Measurements from ENCODE around the gene TNFRSF1B. TPM values are rescaled to one million over a fixed set of nuclear protein-coding genes. Genes with fewer than 3 reads are reported as not detected.

The TNFRSF1B gene
- total and polyA plus RNA-seq, 3 donors from 2014 or later, result 7.7 to 10.6 (median 8.0) TPM

DNA sequence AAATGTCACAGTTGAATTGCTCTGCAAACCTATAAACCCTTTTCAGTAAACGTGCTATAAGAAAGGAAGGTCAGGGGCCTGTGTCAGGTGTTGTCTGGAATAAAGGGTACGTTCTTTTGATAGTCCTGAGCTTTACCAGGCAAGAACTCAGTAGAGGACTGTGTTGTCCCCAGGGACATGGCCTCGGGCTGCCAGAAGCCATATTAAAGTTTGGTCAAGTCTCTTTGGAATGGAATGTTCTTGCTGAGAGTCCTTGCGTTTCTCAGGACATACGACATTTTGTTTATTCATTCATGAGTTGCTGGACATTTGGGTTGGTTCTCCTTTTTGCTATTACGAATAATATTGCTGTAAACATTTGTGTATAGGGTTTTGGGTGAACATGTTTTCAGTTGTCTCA is 79.8 kb downstream of the TNFRSF1B start:
- H3K36me3 ChIP-seq (ENCODE audit: low read depth, missing control alignments), result no peaks in the 10 kb centered on the region
- intact Hi-C loops (cut with DNase I; ENCODE audit: low total_unique reads), result no loop called here
- H3K4me3 ChIP-seq, result no peak overlapping the region
- no peaks in the 10 kb centered on the region for H3K27me3 ChIP-seq
- 66 to 81% methylated on average over 6 of the region's 6 CpGs for whole genome bisulfite sequencing, 2 donors
- no peak overlapping the region for H3K27ac ChIP-seq
- TF ChIP-seq, protein P1, sequence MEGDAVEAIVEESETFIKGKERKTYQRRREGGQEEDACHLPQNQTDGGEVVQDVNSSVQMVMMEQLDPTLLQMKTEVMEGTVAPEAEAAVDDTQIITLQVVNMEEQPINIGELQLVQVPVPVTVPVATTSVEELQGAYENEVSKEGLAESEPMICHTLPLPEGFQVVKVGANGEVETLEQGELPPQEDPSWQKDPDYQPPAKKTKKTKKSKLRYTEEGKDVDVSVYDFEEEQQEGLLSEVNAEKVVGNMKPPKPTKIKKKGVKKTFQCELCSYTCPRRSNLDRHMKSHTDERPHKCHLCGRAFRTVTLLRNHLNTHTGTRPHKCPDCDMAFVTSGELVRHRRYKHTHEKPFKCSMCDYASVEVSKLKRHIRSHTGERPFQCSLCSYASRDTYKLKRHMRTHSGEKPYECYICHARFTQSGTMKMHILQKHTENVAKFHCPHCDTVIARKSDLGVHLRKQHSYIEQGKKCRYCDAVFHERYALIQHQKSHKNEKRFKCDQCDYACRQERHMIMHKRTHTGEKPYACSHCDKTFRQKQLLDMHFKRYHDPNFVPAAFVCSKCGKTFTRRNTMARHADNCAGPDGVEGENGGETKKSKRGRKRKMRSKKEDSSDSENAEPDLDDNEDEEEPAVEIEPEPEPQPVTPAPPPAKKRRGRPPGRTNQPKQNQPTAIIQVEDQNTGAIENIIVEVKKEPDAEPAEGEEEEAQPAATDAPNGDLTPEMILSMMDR (IDR thresholded peaks at IDR 0.05), result no peak
- TF ChIP-seq POLR2A (IDR thresholded peaks at IDR 0.05), result no peak
- no peak for DNase-seq
- no peaks in the 10 kb centered on the region for H3K4me1 ChIP-seq
- no peaks in the 10 kb centered on the region for H3K9me3 ChIP-seq

DNA sequence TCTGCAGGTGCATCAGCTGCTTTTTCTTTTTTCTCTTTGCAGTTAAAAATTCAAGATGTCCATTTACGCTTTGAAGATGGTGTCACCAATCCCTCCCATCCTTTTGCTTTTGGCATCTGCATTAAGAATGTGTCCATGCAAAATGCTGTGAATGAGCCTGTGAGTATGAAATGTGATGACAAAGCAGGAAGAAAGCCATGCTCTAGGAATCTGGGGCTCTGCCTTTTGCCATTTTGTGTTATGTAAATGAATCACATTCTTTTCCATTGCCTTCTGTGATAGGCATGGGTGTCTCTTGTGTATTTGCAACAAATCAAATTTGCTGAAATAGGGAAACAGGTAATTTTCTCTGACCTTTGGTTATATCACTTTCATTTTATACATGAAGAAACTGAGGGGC is 82.4 kb downstream of the TNFRSF1B start:
- Histone ChIP-seq H3K27me3 (no peaks in the 10 kb centered on the region), H3K27ac (no peak overlapping the region), H3K36me3 (ENCODE audit: low read depth, missing control alignments) (no peaks in the 10 kb centered on the region), H3K9me3 (no peaks in the 10 kb centered on the region), H3K4me1 (no peaks in the 10 kb centered on the region), H3K4me3 (no peak overlapping the region)
- no peak for DNase-seq
- 93 to 97% methylated on average over 1 of the region's 1 CpG for WGBS, 2 donors
- TF ChIP-seq POLR2A (IDR thresholded peaks at IDR 0.05), result no peak
- TF ChIP-seq, protein P1 (IDR thresholded peaks at IDR 0.05), result no peak
- intact Hi-C loops (cut with DNase I; ENCODE audit: low total_unique reads), result no loop called here

DNA sequence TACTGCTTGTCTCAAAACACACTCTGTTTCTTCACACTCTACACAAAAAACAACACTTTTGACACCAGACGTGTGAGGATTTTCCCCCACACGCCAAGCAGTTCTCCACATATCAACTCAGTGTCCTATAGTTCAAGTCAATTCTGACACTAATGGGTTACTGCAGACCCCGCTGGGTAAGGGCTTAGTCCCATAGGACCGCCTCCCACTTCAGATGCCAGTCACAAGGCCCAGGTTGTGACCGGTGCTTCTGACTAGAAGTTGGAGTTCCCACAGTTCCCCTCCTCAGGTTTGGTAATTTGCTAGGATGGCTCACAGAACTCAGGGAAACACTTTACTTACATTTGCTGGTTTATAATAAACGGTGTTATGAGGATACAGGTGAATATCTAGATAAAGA is 83.0 kb downstream of the TNFRSF1B start:
- no peak for DNase-seq
- no peaks in the 10 kb centered on the region for H3K9me3 ChIP-seq
- H3K27ac ChIP-seq, result no peak overlapping the region
- TF ChIP-seq, protein P1 (IDR thresholded peaks at IDR 0.05), result no peak
- no peak for TF ChIP-seq POLR2A (IDR thresholded peaks at IDR 0.05)
- no peaks in the 10 kb centered on the region for H3K27me3 ChIP-seq
- no peaks in the 10 kb centered on the region for H3K36me3 ChIP-seq (ENCODE audit: low read depth, missing control alignments)
- H3K4me1 ChIP-seq, result no peaks in the 10 kb centered on the region
- H3K4me3 ChIP-seq, result no peak overlapping the region
- intact Hi-C loops (cut with DNase I; ENCODE audit: low total_unique reads), result no loop called here
- WGBS, 2 donors, result 89 to 94% methylated on average over 6 of the region's 6 CpGs

DNA sequence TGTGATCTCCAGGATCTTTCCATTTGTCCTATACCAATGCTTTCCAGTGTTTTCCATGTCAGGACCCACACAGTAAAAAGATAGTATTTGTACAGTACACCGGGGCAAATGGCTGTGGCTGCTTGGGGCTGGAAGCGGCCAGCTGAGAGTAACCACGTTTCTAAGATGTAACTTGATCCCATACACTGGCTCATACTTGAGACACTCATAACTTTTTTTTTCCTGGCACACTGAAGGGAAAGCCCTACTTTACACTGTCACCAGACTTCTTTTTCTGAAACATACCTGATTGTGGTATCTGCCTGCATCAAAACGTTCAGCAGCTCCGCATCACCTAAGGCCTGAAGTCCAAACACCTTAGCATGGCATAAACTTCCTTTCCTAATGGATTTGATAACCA is 84.7 kb downstream of the TNFRSF1B start:
- intact Hi-C loops (cut with DNase I; ENCODE audit: low total_unique reads), result no loop called here
- no peaks in the 10 kb centered on the region for H3K4me1 ChIP-seq
- H3K27me3 ChIP-seq, result no peaks in the 10 kb centered on the region
- H3K36me3 ChIP-seq (ENCODE audit: low read depth, missing control alignments), result no peaks in the 10 kb centered on the region
- no peak overlapping the region for H3K27ac ChIP-seq
- DNase-seq, result no peak
- 71 to 78% methylated on average over 5 of the region's 5 CpGs for WGBS, 2 donors
- H3K9me3 ChIP-seq, result no peaks in the 10 kb centered on the region
- TF ChIP-seq, protein P1 (IDR thresholded peaks at IDR 0.05), result no peak
- TF ChIP-seq POLR2A (IDR thresholded peaks at IDR 0.05), result no peak
- H3K4me3 ChIP-seq, result no peak overlapping the region

DNA sequence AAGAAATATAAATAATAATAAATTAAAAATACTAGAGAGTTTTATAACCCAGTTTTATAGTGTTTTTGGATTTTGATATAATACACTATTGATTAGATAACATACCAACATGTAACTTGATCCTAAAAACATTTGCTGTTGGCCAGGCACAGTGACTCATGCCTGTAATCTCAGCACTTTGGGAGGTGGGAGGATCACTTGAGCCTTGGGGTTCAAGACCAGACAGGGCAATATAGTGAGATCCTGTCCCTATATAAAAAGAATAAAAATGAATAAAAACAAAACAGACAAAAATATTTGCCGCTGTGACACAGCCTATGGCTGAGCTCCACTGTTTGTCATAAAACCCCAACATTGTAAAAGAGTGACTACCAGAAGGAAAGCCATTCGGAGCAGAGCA is 89.1 kb downstream of the TNFRSF1B start:
- Histone ChIP-seq H3K36me3 (ENCODE audit: low read depth, missing control alignments) (no peaks in the 10 kb centered on the region), H3K9me3 (no peaks in the 10 kb centered on the region), H3K4me1 (no peaks in the 10 kb centered on the region), H3K27ac (no peak overlapping the region), H3K27me3 (no peaks in the 10 kb centered on the region), H3K4me3 (no peak overlapping the region)
- DNase-seq, result no peak
- no peak for TF ChIP-seq POLR2A (IDR thresholded peaks at IDR 0.05)
- TF ChIP-seq, protein P1 (IDR thresholded peaks at IDR 0.05), result no peak
- intact Hi-C loops (cut with DNase I; ENCODE audit: low total_unique reads), result no loop called here
- 91 to 95% methylated on average over 2 of the region's 2 CpGs for WGBS, 2 donors
